Measurements from ENCODE around the gene P2RY2.

Gene P2RY2

DNA sequence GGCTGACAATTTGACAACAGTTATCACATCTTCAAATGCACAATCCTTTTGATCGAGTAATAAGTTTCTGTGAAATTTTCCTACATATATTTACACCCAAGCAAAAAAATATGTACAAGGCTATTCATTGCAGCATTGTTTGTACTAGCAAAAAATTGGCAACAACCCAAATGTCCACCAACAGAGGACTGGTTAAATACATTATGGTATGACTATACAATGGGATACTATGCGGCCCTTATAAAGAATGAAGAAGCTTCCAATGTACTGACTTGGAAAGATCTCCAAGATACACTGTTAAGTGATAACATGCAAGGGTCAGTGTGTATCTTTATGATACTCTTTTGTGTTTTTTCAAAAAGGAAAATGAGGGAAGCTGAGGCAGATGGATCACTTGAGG, 8.2 kb upstream of the P2RY2 start:
- DNase-seq (ENCODE audit: low read depth), result no peak
- no peak for TF ChIP-seq CTCF (IDR thresholded peaks at IDR 0.05; ENCODE audit: control insufficient read depth, insufficient read depth, low read depth, low read length, missing control alignments)
- H3K4me3 ChIP-seq (ENCODE audit: control insufficient read depth, low read depth, low read length), result no peak overlapping the region

- no peak for TF ChIP-seq CTCF (IDR thresholded peaks at IDR 0.05; ENCODE audit: control insufficient read depth, insufficient read depth, low read depth, low read length, missing control alignments)
- H3K4me3 ChIP-seq (ENCODE audit: control insufficient read depth, low read depth, low read length), result no peak overlapping the region
- no peak for DNase-seq (ENCODE audit: low read depth)
Measured at GRCh38 chr11:73210916-73211667, 7.0 kb upstream of the P2RY2 start.

- TF ChIP-seq CTCF (IDR thresholded peaks at IDR 0.05; ENCODE audit: control insufficient read depth, insufficient read depth, low read depth, low read length, missing control alignments), result no peak
- no peak overlapping the region for H3K4me3 ChIP-seq (ENCODE audit: control insufficient read depth, low read depth, low read length)
- no peak for DNase-seq (ENCODE audit: low read depth)
Measured at GRCh38 chr11:73213196-73214143, 4.6 kb upstream of the P2RY2 start.

GRCh38 chr11:73215191-73216134, 2.6 kb upstream of the P2RY2 start:
- no peak for DNase-seq (ENCODE audit: low read depth)
- no peak overlapping the region for H3K4me3 ChIP-seq (ENCODE audit: control insufficient read depth, low read depth, low read length)
- TF ChIP-seq CTCF (IDR thresholded peaks at IDR 0.05; ENCODE audit: control insufficient read depth, insufficient read depth, low read depth, low read length, missing control alignments), result no peak

DNA sequence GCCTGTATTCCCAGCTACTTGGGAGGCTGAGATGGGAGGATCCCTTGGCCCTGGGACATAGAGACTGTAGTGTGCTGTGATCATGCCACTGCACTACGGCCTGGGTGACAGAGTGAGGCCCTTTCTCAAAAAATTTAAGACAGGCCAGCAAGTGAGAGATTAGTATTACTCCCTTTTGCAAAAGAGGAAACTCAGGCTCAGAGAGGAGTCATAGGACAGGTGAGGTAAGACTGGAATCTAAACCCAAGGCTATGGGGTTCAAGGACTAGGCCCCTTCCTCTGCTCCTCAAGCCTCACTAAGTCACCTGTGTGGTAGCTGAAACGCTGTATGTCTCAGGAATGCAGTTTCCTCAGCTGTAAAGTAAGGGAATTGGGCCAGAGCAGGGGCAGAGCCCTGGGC, 1.6 kb upstream of the P2RY2 start:
- no peak overlapping the region for H3K4me3 ChIP-seq (ENCODE audit: control insufficient read depth, low read depth, low read length)
- no peak for TF ChIP-seq CTCF (IDR thresholded peaks at IDR 0.05; ENCODE audit: control insufficient read depth, insufficient read depth, low read depth, low read length, missing control alignments)
- DNase-seq (ENCODE audit: low read depth), result no peak

All from AG09309 (cell line).